H1 (cell line): ENCODE measurements around the gene BRMS1. TPM values are rescaled to one million over a fixed set of nuclear protein-coding genes. Genes with fewer than 3 reads are reported as not detected.

ENCODE experiments used
- CTCF ChIA-PET: fragments of 300-600 bp; sonication (Branson Sonifier 250); formaldehyde crosslinking; loops from one replicate; lab custom pipeline; 2021; ENCODE audit not compliant: partially characterized antibody; lab: Charles Lee
- POLR2A ChIA-PET: fragments of 300-600 bp; sonication (Branson Sonifier 250); formaldehyde crosslinking; loops from one replicate; lab custom pipeline; 2021; ENCODE audit warnings: inconsistent platforms; ENCODE audit not compliant: partially characterized antibody; lab: Charles Lee
- DNase-seq, 2 experiments: peaks; one replicate each; pipeline versions ENCODE4 v3.0.0 to v3.0.0-alpha.2; 2010 to 2022; ENCODE audit warnings: low spot score in 2 of 2, low read depth in 1 of 2, mixed read lengths in 1 of 2
- FAIRE-seq: peaks from 2 replicates; lab custom pipeline; 2011; peaks lifted over from hg19 to GRCh38; lab: Jason Lieb, UNC
- H2AFZ ChIP-seq: 2 replicates; pipeline ENCODE4 v1.8.1; 2012; ENCODE audit warnings: low read length, inconsistent platforms
- H2AK5ac ChIP-seq: 2 replicates; pipeline ENCODE4 v1.6.1; 2013; ENCODE audit warnings: low read depth, low read length
- H2BK120ac ChIP-seq: replicated peaks from 2 replicates; pipeline ENCODE3; 2013; ENCODE audit warnings: low read depth, low read length, inconsistent platforms
- H2BK12ac ChIP-seq: 2 replicates; pipeline ENCODE4 v1.6.1; 2013; ENCODE audit warnings: low read depth, low read length
- H2BK15ac ChIP-seq: 2 replicates; pipeline ENCODE4 v1.6.1; 2013; ENCODE audit warnings: low read length
- H2BK20ac ChIP-seq: 2 replicates; pipeline ENCODE4 v1.6.1; 2013; ENCODE audit warnings: low read length
- H2BK5ac ChIP-seq: 2 replicates; pipeline ENCODE4 v1.6.1; 2013; ENCODE audit warnings: low read depth, low read length
- H3K14ac ChIP-seq: 2 replicates; pipeline ENCODE4 v1.6.1; 2013; ENCODE audit warnings: inconsistent platforms; ENCODE audit not compliant: insufficient read length
- H3K18ac ChIP-seq: 2 replicates; pipeline ENCODE4 v1.6.1; 2013; ENCODE audit warnings: low read length; ENCODE audit errors: extremely low read depth
- H3K23ac ChIP-seq: 2 replicates; pipeline ENCODE4 v1.6.1; 2013; ENCODE audit warnings: inconsistent platforms; ENCODE audit not compliant: insufficient read length
- H3K23me2 ChIP-seq: 2 replicates; pipeline ENCODE4 v1.6.1; 2013; ENCODE audit warnings: low read depth, low read length
- H3K27ac ChIP-seq: 2 replicates; pipeline ENCODE4 v1.6.1; 2011; ENCODE audit warnings: low read depth, low read length, inconsistent platforms
- H3K27me3 ChIP-seq, 4 experiments: replicated peaks in 1 of 4; 1 replicate in 1 of 4; 2 replicates in 3 of 4; pipeline versions ENCODE4 v1.6.1 to v1.8.1; 2011 to 2013; ENCODE audit warnings: low read length in 3 of 4, mild to moderate bottlenecking in 3 of 4, inconsistent platforms in 2 of 4, mixed read lengths in 2 of 4, moderate library complexity in 1 of 4; ENCODE audit not compliant: control insufficient read depth in 3 of 4, insufficient read depth in 3 of 4; ENCODE audit errors: extremely low read depth in 1 of 4
- H3K36me3 ChIP-seq, 4 experiments: 2 replicates each; pipeline versions ENCODE4 v1.6.1 to v1.8.1; 2011 to 2013; ENCODE audit warnings: mild to moderate bottlenecking in 4 of 4, low read length in 3 of 4, moderate library complexity in 2 of 4, control low read depth in 1 of 4, inconsistent platforms in 1 of 4; ENCODE audit not compliant: insufficient read depth in 4 of 4, control insufficient read depth in 2 of 4
- H3K4ac ChIP-seq: replicated peaks from 2 replicates; pipeline ENCODE3; 2013; ENCODE audit warnings: low read length, low read depth, mixed read lengths, inconsistent platforms; ENCODE audit not compliant: insufficient read length
- H3K4me1 ChIP-seq, 4 experiments: replicated peaks in 1 of 4; 1 replicate in 1 of 4; 2 replicates in 3 of 4; pipeline versions ENCODE4 v1.6.1 to v1.8.1; 2011 to 2013; ENCODE audit warnings: low read length in 3 of 4, inconsistent platforms in 2 of 4, mixed read lengths in 1 of 4; ENCODE audit not compliant: insufficient read depth in 4 of 4, control insufficient read depth in 3 of 4
- H3K4me2 ChIP-seq, 2 experiments: 2 replicates each; pipeline versions ENCODE4 v1.6.1 to v1.8.1; 2011 to 2013; ENCODE audit warnings: low read depth in 2 of 2, low read length in 2 of 2, control low read depth in 1 of 2, inconsistent platforms in 1 of 2, mild to moderate bottlenecking in 1 of 2; ENCODE audit not compliant: insufficient read depth in 1 of 2
- H3K4me3 ChIP-seq, 4 experiments: fragments of 200-600, 300-600 bp in 1 of 4; sonication (generic), shearing (Covaris generic), sonication (Bioruptor Twin) in 1 of 4; 2 replicates each; pipeline versions ENCODE4 v1.5.1 to v1.8.1; 2011 to 2016; ENCODE audit warnings: low read length in 4 of 4, low read depth in 3 of 4, control low read depth in 2 of 4, inconsistent platforms in 2 of 4, mild to moderate bottlenecking in 2 of 4, mixed read lengths in 1 of 4, moderate library complexity in 1 of 4; ENCODE audit not compliant: insufficient read depth in 2 of 4; ENCODE audit errors: extremely low read depth in 1 of 4
- H3K56ac ChIP-seq: replicated peaks from 2 replicates; pipeline ENCODE3; 2013; ENCODE audit warnings: low read depth, mild to moderate bottlenecking, mixed read lengths, low read length, inconsistent platforms; ENCODE audit not compliant: insufficient read length
- H3K79me1 ChIP-seq: 2 replicates; pipeline ENCODE4 v1.6.1; 2013; ENCODE audit warnings: low read depth, low read length, control low read depth
- H3K79me2 ChIP-seq, 2 experiments: 2 replicates each; pipeline versions ENCODE4 v1.6.1 to v1.8.1; 2012 to 2013; ENCODE audit warnings: low read length in 2 of 2, mild to moderate bottlenecking in 2 of 2, inconsistent platforms in 1 of 2; ENCODE audit not compliant: insufficient read depth in 2 of 2, control insufficient read depth in 1 of 2
- H3K9ac ChIP-seq, 4 experiments: replicated peaks in 1 of 4; 1 replicate in 1 of 4; 2 replicates in 3 of 4; pipeline versions ENCODE4 v1.6.1 to v1.8.1; 2011 to 2013; ENCODE audit warnings: low read depth in 3 of 4, low read length in 3 of 4, control low read depth in 2 of 4, mild to moderate bottlenecking in 2 of 4, moderate library complexity in 2 of 4, inconsistent platforms in 1 of 4; ENCODE audit errors: extremely low read depth in 1 of 4
- H3K9me3 ChIP-seq, 2 experiments: 2 replicates each; pipeline versions ENCODE4 v1.6.1 to v1.8.1; 2012 to 2013; ENCODE audit warnings: mild to moderate bottlenecking in 2 of 2, moderate library complexity in 2 of 2, control low read depth in 1 of 2, inconsistent platforms in 1 of 2, low read depth in 1 of 2, low read length in 1 of 2, mixed read lengths in 1 of 2; ENCODE audit not compliant: insufficient read depth in 2 of 2
- H4K20me1 ChIP-seq, 2 experiments: replicated peaks in 1 of 2; 2 replicates each; pipeline versions ENCODE3 to v1.8.1; 2011 to 2013; ENCODE audit warnings: inconsistent platforms in 2 of 2, low read length in 2 of 2, mild to moderate bottlenecking in 1 of 2; ENCODE audit not compliant: insufficient read depth in 2 of 2, control insufficient read depth in 1 of 2
- H4K5ac ChIP-seq: 2 replicates; pipeline ENCODE4 v1.6.1; 2013; ENCODE audit warnings: low read length, low read depth, mixed read lengths, inconsistent platforms; ENCODE audit not compliant: insufficient read length
- H4K8ac ChIP-seq: 2 replicates; pipeline ENCODE4 v1.8.0; 2013; ENCODE audit warnings: mild to moderate bottlenecking, moderate library complexity, low read length, inconsistent platforms; ENCODE audit not compliant: insufficient read depth; ENCODE audit errors: extremely low read depth
- H4K91ac ChIP-seq: replicated peaks from 2 replicates; pipeline ENCODE3; 2013; ENCODE audit warnings: low read length, mixed read lengths, inconsistent platforms; ENCODE audit not compliant: insufficient read length
- CTCF ChIP-seq, 3 experiments: IDR thresholded peaks; 1 replicate in 2 of 3; 2 replicates in 1 of 3; pipeline versions ENCODE4 v1.5.1 to v1.6.1; 2011; ENCODE audit warnings: low read length in 3 of 3, mild to moderate bottlenecking in 3 of 3, inconsistent platforms in 2 of 3, low read depth in 1 of 3, moderate library complexity in 1 of 3; ENCODE audit not compliant: insufficient read depth in 1 of 3; ENCODE audit errors: control extremely low read depth in 1 of 3
- E2F6 ChIP-seq: IDR thresholded peaks from 2 replicates; pipeline ENCODE4 v1.6.1; 2012; ENCODE audit warnings: inconsistent platforms
- HDAC2 ChIP-seq, 2 experiments: fragments of 300-600 bp in 1 of 2; sonication (generic) in 1 of 2; IDR thresholded peaks; 2 replicates each; pipeline ENCODE4 v1.6.1; 2011 to 2012; ENCODE audit warnings: low read depth in 2 of 2, low read length in 2 of 2, mild to moderate bottlenecking in 2 of 2, moderate library complexity in 2 of 2, borderline replicate concordance in 1 of 2, inconsistent platforms in 1 of 2
- TBP ChIP-seq: IDR thresholded peaks from 2 replicates; pipeline ENCODE4 v1.6.1; 2011; ENCODE audit warnings: low read depth, low read length, improper control_type of control experiment
- TCF12 ChIP-seq: IDR thresholded peaks from 2 replicates; pipeline ENCODE4 v1.6.1; 2011; ENCODE audit warnings: low read depth, mild to moderate bottlenecking, low read length
- WGBS, 2 experiments: shearing (Covaris generic) in 1 of 2; methylation state at CpG; one replicate each; pipeline versions ENCODE4 v1.1.6 to v1.1.7; 2013 to 2015; ENCODE audit warnings: low lambda C conversion rate in 2 of 2, mixed read lengths in 2 of 2, inconsistent platforms in 1 of 2, low coverage in 1 of 2, missing lambda C conversion rate in 1 of 2; ENCODE audit not compliant: insufficient replicate concordance in 2 of 2, insufficient coverage in 1 of 2, insufficient read length in 1 of 2; ENCODE audit errors: extremely low coverage in 1 of 2, missing lambda C conversion rate in 1 of 2; 5-methylcytosine and 5-hydroxymethylcytosine counted together
- polyA plus RNA-seq, 7 experiments: library from polyadenylated mRNA; depleted of rRNA in 3 of 7; stranded (reverse) in 5 of 7; unstranded in 2 of 7; fragments of >200 nt in 5 of 7; fragments of 200-250 nt in 2 of 7; gene quantifications; 1 replicate in 5 of 7; 2 replicates in 1 of 7; 4 replicates in 1 of 7; pipeline versions ENCODE4 v1.2.1 to v1.2.3, GENCODE V29; 2011 to 2013; ENCODE audit warnings: missing spikeins in 2 of 7, mixed read lengths in 2 of 7
- total RNA-seq: library from RNA; stranded (reverse); fragmentation: NEBNext Ultra II Directional; extraction: Animal tissue kit (Norgen Biotek cat#: 25700); gene quantifications from 2 replicates; pipeline ENCODE4 v1.2.1, GENCODE V29; 2021

The BRMS1 gene
- total and polyA plus RNA-seq, 2 of the 8 experiments (the other 6 are each of a cell fraction or from before 2014, with no cell fraction given): 39.2 to 46.1 TPM

- CTCF ChIA-PET: interaction anchor here (4.0 kb wide), 1 partner anchor 12 kb away, joined by 73 read pairs; no protein-coding TSS in a partner anchor
- Histone ChIP-seq H2AK5ac (no peak overlapping the region), H3K23me2 (peaks cover 3% of the 10 kb centered on the region; the same call in 1 of the 2 replicates), H3K4me2 (no peak overlapping the region), H3K36me3 (no peaks in the 10 kb centered on the region), H3K27ac (no peak overlapping the region)
- no peak for FAIRE-seq
- TF ChIP-seq CTCF (IDR thresholded peaks at IDR 0.05; ENCODE audit: control extremely low read depth in 1 of 3, insufficient read depth in 1 of 3, low read depth in 1 of 3, low read length in 3 of 3) (no peak), E2F6 (no peak), TCF12 (no peak), TBP (no peak), HDAC2 (IDR thresholded peaks at IDR 0.05; ENCODE audit: borderline replicate concordance in 1 of 2, low read depth in 2 of 2, low read length in 2 of 2) (no peak)
- TF ChIP-seq, all 59 proteins: peak for 0
- Histone ChIP-seq H3K23ac (no peak overlapping the region), H4K5ac (no peak overlapping the region), H2AFZ (no peak overlapping the region), H2BK15ac (peak overlapping the region; percentile 100), H2BK12ac (peak overlapping the region; percentile 89; the same call in 1 of the 2 replicates), H3K4me3 (no peak overlapping the region), H3K4ac (no peak overlapping the region), H3K4me1 (peaks cover 5 to 13% (median 8%) of the 10 kb centered on the region in 4 experiments; a peak in 6 of 7 replicates), H4K91ac (peak overlapping the region; percentile 0), H2BK120ac (no peak overlapping the region), H4K8ac (no peak overlapping the region), H4K20me1 (no peaks in the 10 kb centered on the region), H3K18ac (peak overlapping the region; percentile 94; the same call in 1 of the 2 replicates), H3K79me1 (no peaks in the 10 kb centered on the region), H2BK20ac (peak overlapping the region; percentile 99; the same call in 1 of the 2 replicates), H3K79me2 (no peaks in the 10 kb centered on the region), H3K9ac (no peak overlapping the region), H3K9me3 (no peaks in the 10 kb centered on the region), H3K56ac (no peak overlapping the region), H2BK5ac (peak overlapping the region; percentile 76), H3K27me3 (peaks cover 0 to 7% (median 6%) of the 10 kb centered on the region in 4 experiments; a peak in 3 of 7 replicates), H3K14ac (no peak overlapping the region)
- POLR2A ChIA-PET: interaction anchor here (1.2 to 2.2 kb wide), 2 partner anchors 12 to 14 kb away, joined by 3 to 6 read pairs; no protein-coding TSS in a partner anchor
- no peak for DNase-seq
- WGBS, 2 experiments: 95% methylated on average over 8 of the region's 8 CpGs; no CpG with 5 or more reads in 1 of the 2 experiments
These were observed 19.6 kb downstream of the BRMS1 start for GRCh38 chr11:66325263-66325671.
